ENCODE data around the gene CDS2. TPM values are rescaled to one million over a fixed set of nuclear protein-coding genes. Genes with fewer than 3 reads are reported as not detected.

The CDS2 gene
- total and polyA plus RNA-seq, 2 experiments from 2014 or later = 16.8 to 40.8 TPM

GRCh38 chr20:5154543-5154925, 27.7 kb downstream of the CDS2 start:
- Mint-ChIP-seq H3K9me3 (no peaks in the 10 kb centered on the region), H3K4me3 (no peak overlapping the region), H3K27ac (0 out of 2 replicates have a peak overlapping the region, but pooled peaks have one; percentile 46), H3K27me3 (ENCODE audit: insufficient read depth, low read depth, poor library complexity) (no peaks in the 10 kb centered on the region), H3K36me3 (ENCODE audit: low read depth) (no peaks in the 10 kb centered on the region), H3K4me1 (peaks cover 23% of the 10 kb centered on the region)
- H2AFZ ChIP-seq = no peak overlapping the region
- peak overlapping the region; percentile 59; the same call in 1 of the 2 replicates for H3K27ac ChIP-seq (ENCODE audit: low read depth)
- no peaks in the 10 kb centered on the region for H3K36me3 ChIP-seq (ENCODE audit: insufficient read depth)
- H3F3A ChIP-seq (replicated peaks; ENCODE audit: low read depth) = no peaks in the 10 kb centered on the region
- H3K4me2 ChIP-seq = no peak overlapping the region
- TF ChIP-seq ZNF462 (CRISPR knock-in tag; IDR thresholded peaks at IDR 0.05) = no peak
- TF ChIP-seq CTCF (conservative IDR thresholded peaks at IDR 0.05; ENCODE audit: low read depth in 2 of 2) = no peak
- no peak for TF ChIP-seq EZH2 (IDR thresholded peaks at IDR 0.05; ENCODE audit: low read depth, unreplicated experiment)
- no peak for TF ChIP-seq STAT1 (IDR thresholded peaks at IDR 0.05; ENCODE audit: unreplicated experiment)
- no peak for TF ChIP-seq NANOG (IDR thresholded peaks at IDR 0.05; ENCODE audit: borderline replicate concordance)
- no peak for TF ChIP-seq ZNF331 (CRISPR knock-in tag; IDR thresholded peaks at IDR 0.05; ENCODE audit: low read depth)
- TF ChIP-seq ZNF114 (CRISPR knock-in tag; IDR thresholded peaks at IDR 0.05) = no peak
- no peak for TF ChIP-seq JUNB (IDR thresholded peaks at IDR 0.05; ENCODE audit: unreplicated experiment)
- TF ChIP-seq CREB1 (CRISPR knock-in tag; IDR thresholded peaks at IDR 0.05; ENCODE audit: low read depth) = no peak
- no peak for TF ChIP-seq POLR2AphosphoS5 (IDR thresholded peaks at IDR 0.05; ENCODE audit: low read depth)
- no peak for TF ChIP-seq REST (IDR thresholded peaks at IDR 0.05; ENCODE audit: unreplicated experiment)
- TF ChIP-seq EZH2phosphoT487 (IDR thresholded peaks at IDR 0.05; ENCODE audit: unreplicated experiment) = no peak
- TF ChIP-seq ETS1 (IDR thresholded peaks at IDR 0.05) = no peak
- peaks cover 10% of the 10 kb centered on the region; the same call in 1 of the 2 replicates for H3K4me1 ChIP-seq (ENCODE audit: insufficient read depth)
- no peaks in the 10 kb centered on the region for H3K9me2 ChIP-seq (ENCODE audit: insufficient read depth)
- H3K4me3 ChIP-seq = no peak overlapping the region
- H3K27me3 ChIP-seq (ENCODE audit: insufficient read depth) = no peaks in the 10 kb centered on the region
- DNase-seq (ENCODE audit: low spot score) (no peak), ATAC-seq (no peak)
- H4K20me1 ChIP-seq (replicated peaks; ENCODE audit: insufficient read depth) = peaks cover 13% of the 10 kb centered on the region
- peaks cover 67% of the 10 kb centered on the region for H3K79me2 ChIP-seq (replicated peaks; ENCODE audit: insufficient read depth)
